ENCODE results near the gene CFAP90. TPM values are rescaled to one million over a fixed set of nuclear protein-coding genes. Genes with fewer than 3 reads are reported as not detected.

CFAP90 gene
- polyA plus RNA-seq, 1 donor from 2014 or later = 0.45 TPM

GRCh38 chr5:7857361-7857760, 6.4 kb upstream of the CFAP90 start:
- peaks cover 13% of the 10 kb centered on the region for H3K36me3 ChIP-seq (ENCODE audit: insufficient read depth, low read length)
- H3K4me3 ChIP-seq (ENCODE audit: low read length) = no peak overlapping the region

GRCh38 chr5:7856855-7857254, 5.9 kb upstream of the CFAP90 start:
- TF ChIP-seq SMC3 (conservative IDR thresholded peaks at IDR 0.05; ENCODE audit: poor library complexity) (peak; percentile 89), MXI1 (conservative IDR thresholded peaks at IDR 0.05; ENCODE audit: poor library complexity, severe bottlenecking) (no peak), REST (IDR thresholded peaks at IDR 0.05; ENCODE audit: borderline replicate concordance) (no peak), RAD21 (conservative IDR thresholded peaks at IDR 0.05) (peak; percentile 94)
- TF ChIP-seq, protein P1, sequence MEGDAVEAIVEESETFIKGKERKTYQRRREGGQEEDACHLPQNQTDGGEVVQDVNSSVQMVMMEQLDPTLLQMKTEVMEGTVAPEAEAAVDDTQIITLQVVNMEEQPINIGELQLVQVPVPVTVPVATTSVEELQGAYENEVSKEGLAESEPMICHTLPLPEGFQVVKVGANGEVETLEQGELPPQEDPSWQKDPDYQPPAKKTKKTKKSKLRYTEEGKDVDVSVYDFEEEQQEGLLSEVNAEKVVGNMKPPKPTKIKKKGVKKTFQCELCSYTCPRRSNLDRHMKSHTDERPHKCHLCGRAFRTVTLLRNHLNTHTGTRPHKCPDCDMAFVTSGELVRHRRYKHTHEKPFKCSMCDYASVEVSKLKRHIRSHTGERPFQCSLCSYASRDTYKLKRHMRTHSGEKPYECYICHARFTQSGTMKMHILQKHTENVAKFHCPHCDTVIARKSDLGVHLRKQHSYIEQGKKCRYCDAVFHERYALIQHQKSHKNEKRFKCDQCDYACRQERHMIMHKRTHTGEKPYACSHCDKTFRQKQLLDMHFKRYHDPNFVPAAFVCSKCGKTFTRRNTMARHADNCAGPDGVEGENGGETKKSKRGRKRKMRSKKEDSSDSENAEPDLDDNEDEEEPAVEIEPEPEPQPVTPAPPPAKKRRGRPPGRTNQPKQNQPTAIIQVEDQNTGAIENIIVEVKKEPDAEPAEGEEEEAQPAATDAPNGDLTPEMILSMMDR (IDR thresholded peaks at IDR 0.05; ENCODE audit: poor library complexity, severe bottlenecking) = peak; percentile 92
- H3K36me3 ChIP-seq (ENCODE audit: insufficient read depth, low read length) = peaks cover 10% of the 10 kb centered on the region
- no peaks in the 10 kb centered on the region for H3K27me3 ChIP-seq (ENCODE audit: insufficient read depth, low read depth, low read length)
- no peak overlapping the region for H3K9ac ChIP-seq (ENCODE audit: low read length)
- H3F3A ChIP-seq (ENCODE audit: insufficient read depth, low read length, poor library complexity, severe bottlenecking) = no peaks in the 10 kb centered on the region
- H3K4me2 ChIP-seq (ENCODE audit: low read length) = no peak overlapping the region
- H3K9me3 ChIP-seq (ENCODE audit: low read length) = no peaks in the 10 kb centered on the region
- no peaks in the 10 kb centered on the region for H3K79me2 ChIP-seq (replicated peaks; ENCODE audit: insufficient read depth, low read length)
- no peaks in the 10 kb centered on the region for H4K20me1 ChIP-seq (ENCODE audit: insufficient read depth)
- H3K4me3 ChIP-seq (ENCODE audit: low read length) = no peak overlapping the region
- no peak overlapping the region for H3K27ac ChIP-seq (ENCODE audit: low read length)
- no peak overlapping the region for H2AFZ ChIP-seq (ENCODE audit: low read depth, low read length)
- H3K9me2 ChIP-seq (ENCODE audit: insufficient read depth, low read length) = no peaks in the 10 kb centered on the region

More at GRCh38 chr5:7857361-7857760, 6.4 kb upstream of the CFAP90 start:
- Histone ChIP-seq H3K9me3 (ENCODE audit: low read length) (no peaks in the 10 kb centered on the region), H3K27ac (ENCODE audit: low read length) (no peak overlapping the region), H3K27me3 (ENCODE audit: insufficient read depth, low read depth, low read length) (no peaks in the 10 kb centered on the region), H3K4me2 (ENCODE audit: low read length) (no peak overlapping the region), H3K9ac (ENCODE audit: low read length) (no peak overlapping the region), H3F3A (ENCODE audit: insufficient read depth, low read length, poor library complexity, severe bottlenecking) (no peaks in the 10 kb centered on the region), H3K79me2 (replicated peaks; ENCODE audit: insufficient read depth, low read length) (no peaks in the 10 kb centered on the region), H3K9me2 (ENCODE audit: insufficient read depth, low read length) (no peaks in the 10 kb centered on the region), H4K20me1 (ENCODE audit: insufficient read depth) (no peaks in the 10 kb centered on the region), H2AFZ (ENCODE audit: low read depth, low read length) (no peak overlapping the region)
- no peak for TF ChIP-seq EP300 (conservative IDR thresholded peaks at IDR 0.05; ENCODE audit: poor library complexity, severe bottlenecking)
- TF ChIP-seq EZH2 (IDR thresholded peaks at IDR 0.05; ENCODE audit: borderline replicate concordance, insufficient read depth, low read length, poor library complexity, severe bottlenecking) = no peak
- TF ChIP-seq REST (IDR thresholded peaks at IDR 0.05; ENCODE audit: borderline replicate concordance) = no peak
- no peak for TF ChIP-seq MXI1 (conservative IDR thresholded peaks at IDR 0.05; ENCODE audit: poor library complexity, severe bottlenecking)
- TF ChIP-seq SMC3 (conservative IDR thresholded peaks at IDR 0.05; ENCODE audit: poor library complexity) = no peak
- TF ChIP-seq TAF1 (IDR thresholded peaks at IDR 0.05; ENCODE audit: low read depth) = no peak
- TF ChIP-seq, protein P1 (IDR thresholded peaks at IDR 0.05; ENCODE audit: poor library complexity, severe bottlenecking) = no peak
- no peak for TF ChIP-seq RAD21 (conservative IDR thresholded peaks at IDR 0.05)
- TF ChIP-seq POLR2AphosphoS5 (IDR thresholded peaks at IDR 0.05) = no peak

Measured in neural cell (in vitro differentiated cells).